Activated gamma-delta T cell treated with Interleukin-2 at 50 U/mL for 16 hours (primary cell): Measurements from ENCODE around the gene FOLR2.

Experiments
- DNase-seq: peaks from one replicate; pipeline ENCODE4 v3.0.0-alpha.2; 2020

Gene FOLR2

DNA sequence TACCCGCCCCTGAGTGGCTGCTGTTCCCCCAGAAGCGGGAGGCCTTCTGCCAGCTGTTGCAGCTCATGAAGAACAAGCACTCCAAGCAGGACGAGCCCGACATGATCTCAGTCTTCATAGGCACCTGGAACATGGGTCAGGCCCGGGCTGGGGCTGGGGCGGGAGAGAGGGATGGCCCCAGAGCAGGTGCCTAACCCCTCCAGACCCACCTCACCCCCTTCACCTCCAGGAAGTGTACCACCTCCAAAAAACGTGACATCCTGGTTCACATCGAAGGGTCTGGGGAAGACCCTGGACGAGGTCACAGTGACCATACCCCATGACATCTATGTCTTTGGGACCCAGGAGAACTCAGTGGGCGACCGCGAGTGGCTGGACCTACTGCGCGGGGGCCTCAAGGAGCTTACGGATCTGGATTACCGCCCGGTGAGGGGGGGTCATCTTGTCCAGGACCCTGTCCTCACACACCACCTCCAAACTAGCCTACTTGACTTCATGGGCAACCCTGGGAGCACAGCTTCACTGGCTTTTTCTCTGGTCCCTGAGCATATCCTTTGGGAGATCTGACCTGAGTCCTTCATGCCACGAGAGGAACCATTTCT lies 14.3 kb downstream of the FOLR2 start:
- no peak for DNase-seq

DNA sequence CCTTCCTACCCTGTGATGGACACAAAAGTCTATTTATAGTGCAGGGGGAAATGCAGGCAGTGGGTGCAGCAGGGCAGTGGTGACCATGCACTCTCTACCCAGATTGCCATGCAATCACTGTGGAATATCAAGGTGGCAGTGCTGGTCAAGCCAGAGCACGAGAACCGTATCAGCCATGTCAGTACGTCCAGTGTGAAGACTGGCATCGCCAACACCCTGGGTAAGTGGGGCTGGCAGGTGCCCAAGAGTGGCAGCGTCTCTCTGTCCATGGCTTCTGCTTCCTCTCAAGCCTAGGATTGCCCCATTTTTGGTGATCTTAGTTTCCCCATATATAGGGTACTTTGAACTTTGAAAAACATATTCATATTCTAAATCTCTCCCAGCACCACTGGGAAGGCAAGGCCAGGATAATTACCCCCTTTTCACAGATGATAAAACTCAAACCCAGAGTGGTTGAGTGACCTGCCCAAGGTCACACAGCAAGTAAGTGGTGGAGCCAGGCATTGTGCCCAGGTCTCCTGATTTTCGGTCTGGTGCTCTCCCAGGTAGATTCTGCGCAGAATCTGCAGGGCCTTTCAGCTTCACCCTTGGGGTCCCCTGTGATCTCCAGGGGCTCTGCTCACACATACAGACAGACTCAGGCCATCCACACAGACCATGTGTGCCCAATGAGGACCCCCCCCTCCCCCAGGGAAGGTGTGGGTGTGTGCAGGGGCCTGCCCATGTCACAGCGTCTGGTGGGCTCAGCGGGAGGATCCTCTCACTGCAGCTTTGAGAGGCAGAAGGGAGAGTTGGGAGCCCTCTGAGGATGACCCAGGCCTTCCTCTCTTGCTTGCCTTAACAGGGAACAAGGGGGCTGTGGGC lies 15.0 kb downstream of the FOLR2 start:
- DNase-seq: no peak

DNA sequence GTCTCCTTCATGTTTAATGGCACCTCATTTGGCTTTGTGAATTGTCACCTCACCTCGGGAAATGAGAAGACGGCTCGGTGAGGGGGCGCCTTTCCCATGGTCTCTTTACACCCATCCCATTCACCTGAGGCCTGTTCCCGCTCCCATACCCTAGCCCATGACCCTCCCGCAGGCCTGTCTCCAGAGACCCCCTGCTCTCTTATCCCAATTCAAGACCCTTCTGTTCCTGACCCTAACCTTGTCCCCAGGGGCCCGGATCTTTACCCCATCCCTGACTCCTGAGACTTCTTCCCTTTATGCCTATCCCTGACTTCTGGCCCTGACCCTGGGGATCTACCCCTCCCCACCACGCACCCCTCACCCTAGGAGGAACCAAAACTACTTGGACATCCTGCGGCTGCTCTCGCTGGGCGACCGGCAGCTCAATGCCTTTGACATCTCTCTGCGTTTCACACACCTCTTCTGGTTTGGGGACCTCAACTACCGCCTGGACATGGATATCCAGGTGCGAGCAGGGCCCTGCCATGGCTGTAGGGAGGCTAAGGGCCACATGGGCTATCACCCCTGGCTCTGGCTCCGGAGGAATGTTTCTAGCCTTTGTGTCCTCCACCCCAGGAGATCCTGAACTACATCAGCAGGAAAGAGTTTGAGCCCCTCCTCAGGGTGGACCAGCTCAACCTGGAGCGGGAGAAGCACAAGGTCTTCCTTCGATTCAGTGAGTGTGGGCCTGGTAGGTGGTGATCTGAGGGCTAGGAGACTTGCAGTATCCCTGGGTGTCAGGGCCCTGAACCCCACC lies 15.9 kb downstream of the FOLR2 start:
- DNase-seq: no peak

DNA sequence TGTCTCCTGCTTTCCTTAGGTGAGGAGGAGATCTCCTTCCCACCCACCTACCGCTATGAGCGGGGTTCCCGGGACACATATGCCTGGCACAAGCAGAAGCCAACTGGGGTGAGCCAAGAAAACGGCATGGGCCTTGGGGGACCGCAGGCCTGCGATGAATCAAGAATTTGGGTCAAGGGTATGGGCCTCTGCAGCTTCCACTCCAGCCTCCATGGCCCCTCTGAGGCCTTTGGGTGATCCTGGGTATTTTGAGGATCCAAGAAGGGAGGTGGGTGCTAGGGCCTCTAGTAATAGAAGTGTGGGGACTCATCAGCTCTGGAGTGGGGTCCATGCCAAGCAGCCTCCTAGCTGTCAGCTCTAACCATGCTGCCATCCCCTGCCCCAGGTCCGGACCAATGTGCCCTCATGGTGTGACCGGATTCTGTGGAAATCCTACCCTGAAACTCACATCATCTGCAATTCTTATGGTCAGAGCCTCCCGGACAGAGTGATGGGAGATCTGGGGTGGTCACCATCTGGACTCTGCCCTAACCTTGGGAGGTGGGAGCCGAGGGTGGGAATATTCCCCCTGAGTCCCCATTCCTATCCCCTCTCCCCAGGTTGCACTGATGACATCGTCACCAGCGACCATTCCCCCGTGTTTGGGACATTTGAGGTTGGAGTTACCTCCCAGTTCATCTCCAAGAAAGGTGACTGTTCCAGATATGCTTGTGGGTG lies 16.6 kb downstream of the FOLR2 start:
- no peak for DNase-seq

DNA sequence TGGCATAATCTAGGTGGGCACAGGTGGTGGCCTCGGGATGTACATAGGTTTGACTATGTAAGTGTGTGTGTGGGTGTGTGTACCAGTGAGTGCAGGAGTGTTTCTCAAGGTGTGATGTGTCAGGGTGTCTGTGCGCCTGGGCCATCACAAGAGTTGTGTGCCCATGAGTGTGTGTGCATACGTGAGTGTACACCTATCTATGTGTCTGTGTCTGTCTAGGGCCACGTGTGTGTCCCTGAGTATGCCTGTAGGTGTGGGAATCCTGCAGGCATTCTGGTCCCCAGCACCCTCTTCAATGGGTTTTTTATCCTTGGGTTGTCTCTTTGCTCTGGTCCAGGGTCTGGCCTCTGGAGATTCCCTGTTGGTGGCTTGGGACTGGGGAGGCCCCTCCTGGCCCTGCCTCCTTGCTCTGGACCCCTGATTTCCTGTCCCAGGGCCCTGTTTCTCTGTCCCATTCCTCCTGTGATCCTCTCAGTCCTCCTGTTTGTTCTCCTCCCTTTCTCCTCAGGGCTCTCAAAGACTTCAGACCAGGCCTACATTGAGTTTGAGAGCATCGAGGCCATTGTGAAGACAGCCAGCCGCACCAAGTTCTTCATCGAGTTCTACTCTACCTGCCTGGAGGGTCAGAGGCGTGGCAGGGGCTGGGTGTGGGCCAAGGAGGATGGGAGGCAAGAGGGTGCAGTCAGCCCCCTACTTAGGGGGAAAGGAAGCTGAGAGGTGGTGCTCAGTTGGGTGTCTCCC lies 17.3 kb downstream of the FOLR2 start:
- no peak for DNase-seq

DNA sequence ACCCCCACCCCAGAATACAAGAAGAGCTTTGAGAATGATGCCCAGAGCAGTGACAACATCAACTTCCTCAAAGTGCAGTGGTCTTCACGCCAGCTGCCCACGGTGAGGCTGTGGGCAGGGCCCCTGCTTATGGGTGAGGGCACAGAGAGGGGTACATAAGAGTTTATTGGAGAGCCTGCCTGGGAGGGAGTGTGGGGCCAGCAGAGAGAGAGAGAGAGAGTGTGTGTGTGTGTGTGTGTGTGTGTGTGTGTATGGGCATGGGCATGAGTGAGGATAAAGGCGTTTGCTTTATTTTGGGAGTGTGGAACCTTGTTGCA lies 17.9 kb downstream of the FOLR2 start:
- DNase-seq: no peak

DNA sequence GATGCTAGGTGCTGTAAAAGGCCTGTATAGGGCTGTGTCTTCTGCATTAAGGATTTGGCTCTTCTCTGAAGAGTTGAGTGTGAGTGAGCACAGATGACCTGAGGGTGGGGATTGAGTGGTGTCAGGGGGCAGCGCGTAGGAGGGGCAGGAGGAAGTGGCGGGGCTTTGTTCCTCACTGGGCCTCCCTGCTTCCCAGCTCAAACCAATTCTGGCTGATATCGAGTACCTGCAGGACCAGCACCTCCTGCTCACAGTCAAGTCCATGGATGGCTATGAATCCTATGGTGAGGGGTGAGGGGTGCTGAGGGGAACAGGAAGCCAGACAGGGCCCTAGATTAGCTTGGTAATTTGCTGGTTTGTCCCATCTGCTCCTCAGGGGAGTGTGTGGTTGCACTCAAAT lies 18.3 kb downstream of the FOLR2 start:
- DNase-seq: no peak

DNA sequence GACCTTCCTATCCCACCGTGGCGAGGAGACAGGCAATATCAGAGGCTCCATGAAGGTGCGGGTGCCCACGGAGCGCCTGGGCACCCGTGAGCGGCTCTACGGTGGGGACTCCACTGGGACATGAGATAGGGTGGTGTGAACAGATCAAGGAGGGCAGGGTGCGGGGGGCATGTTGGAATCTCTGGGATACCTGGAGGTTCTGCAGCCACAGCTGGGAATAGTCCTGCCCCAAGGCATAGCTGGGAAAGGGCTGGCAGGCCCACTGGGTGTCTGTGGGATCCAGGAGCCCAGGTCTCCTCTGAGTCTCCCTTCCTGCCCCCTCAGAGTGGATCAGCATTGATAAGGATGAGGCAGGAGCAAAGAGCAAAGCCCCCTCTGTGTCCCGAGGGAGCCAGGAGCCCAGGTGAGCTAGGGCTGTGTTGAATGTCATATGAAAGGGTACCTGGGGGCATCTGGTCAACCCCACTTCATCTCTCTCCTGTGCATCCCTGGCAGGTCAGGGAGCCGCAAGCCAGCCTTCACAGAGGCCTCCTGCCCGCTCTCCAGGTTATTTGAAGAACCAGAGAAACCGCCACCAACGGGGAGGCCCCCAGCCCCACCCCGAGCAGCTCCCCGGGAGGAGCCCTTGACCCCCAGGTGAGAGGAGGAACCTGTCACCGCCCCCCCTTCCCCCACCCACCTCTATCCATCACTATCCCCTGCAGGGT lies 18.9 kb downstream of the FOLR2 start:
- no peak for DNase-seq

DNA sequence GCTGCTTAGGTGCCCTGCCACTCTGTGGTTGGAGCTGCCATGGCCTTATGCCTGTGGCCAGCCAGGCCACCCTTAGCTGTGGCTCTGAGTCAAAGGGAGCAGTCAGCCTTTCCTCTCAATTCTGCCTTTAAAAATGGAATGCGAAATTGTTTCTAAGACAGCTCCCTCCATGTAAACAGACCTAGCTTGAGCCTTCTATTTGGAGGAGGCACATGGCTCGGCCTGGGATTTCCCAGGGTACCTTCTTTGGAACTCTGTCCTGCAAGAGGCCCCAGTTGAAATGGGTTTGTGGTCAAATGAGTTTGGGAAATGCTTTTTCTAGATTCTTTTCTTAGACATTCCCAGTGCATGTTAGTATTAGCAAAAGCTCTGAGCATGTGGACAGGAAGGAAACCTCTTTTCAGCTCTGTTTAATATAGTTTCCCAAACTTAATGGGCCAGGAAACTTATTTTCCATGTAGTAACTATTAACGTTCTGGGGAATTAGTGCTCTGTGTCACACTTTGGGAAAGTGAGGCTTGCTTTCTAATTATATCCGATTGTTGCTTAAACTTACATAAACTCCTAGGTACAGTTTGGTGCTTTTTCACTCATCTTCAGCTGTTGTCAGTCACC lies 19.6 kb downstream of the FOLR2 start:
- no peak for DNase-seq

DNA sequence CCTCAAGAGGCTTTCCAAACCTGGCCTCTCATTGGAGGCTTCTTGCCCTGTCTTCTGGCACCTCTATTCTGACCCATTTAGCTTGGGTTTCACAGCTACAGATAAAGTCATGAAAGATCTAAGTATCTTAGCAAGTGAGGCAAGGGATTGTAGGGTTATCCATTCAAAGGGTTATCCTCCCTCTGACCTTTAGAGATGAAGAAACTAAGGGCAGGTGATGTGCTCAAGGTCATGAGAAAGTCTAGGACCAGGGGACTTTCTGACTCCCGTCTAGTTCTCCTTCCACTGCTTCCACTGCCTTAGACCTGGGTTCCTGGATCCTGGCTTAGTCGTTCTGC lies 20.1 kb downstream of the FOLR2 start:
- DNase-seq: no peak

DNA sequence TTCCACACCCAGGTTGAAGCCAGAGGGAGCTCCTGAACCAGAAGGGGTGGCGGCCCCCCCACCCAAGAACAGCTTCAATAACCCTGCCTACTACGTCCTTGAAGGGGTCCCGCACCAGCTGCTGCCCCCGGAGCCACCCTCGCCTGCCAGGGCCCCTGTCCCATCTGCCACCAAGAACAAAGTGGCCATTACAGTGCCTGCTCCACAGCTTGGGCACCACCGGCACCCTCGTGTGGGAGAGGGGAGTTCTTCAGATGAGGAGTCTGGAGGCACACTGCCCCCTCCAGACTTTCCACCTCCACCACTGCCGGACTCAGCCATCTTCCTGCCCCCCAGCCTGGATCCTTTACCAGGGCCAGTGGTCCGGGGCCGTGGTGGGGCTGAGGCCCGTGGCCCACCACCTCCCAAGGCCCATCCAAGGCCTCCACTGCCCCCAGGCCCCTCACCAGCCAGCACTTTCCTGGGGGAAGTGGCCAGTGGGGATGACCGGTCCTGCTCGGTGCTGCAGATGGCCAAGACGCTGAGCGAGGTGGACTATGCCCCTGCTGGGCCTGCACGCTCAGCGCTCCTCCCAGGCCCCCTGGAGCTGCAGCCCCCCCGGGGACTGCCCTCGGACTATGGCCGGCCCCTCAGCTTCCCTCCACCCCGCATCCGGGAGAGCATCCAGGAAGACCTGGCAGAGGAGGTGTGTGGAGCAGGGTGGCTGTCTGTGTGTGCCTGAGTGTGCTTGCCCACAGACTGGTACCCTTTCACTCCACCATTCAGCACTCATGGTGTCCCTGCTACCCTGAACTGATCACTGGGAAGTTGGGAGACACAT lies 20.7 kb downstream of the FOLR2 start:
- DNase-seq: no peak

DNA sequence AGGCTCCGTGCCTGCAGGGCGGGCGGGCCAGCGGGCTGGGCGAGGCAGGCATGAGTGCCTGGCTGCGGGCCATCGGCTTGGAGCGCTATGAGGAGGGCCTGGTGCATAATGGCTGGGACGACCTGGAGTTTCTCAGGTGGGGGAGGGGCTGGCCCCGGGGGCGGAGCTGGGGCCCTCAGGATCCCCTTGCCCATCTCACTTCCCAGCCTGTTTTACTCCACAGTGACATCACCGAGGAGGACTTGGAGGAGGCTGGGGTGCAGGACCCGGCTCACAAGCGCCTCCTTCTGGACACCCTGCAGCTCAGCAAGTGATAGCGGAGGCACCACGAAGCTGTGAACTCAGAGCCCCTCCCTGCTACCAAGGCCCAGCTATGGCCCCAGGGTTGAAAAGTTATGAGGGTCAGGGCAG lies 21.5 kb downstream of the FOLR2 start:
- peak; percentile 25 for DNase-seq

DNA sequence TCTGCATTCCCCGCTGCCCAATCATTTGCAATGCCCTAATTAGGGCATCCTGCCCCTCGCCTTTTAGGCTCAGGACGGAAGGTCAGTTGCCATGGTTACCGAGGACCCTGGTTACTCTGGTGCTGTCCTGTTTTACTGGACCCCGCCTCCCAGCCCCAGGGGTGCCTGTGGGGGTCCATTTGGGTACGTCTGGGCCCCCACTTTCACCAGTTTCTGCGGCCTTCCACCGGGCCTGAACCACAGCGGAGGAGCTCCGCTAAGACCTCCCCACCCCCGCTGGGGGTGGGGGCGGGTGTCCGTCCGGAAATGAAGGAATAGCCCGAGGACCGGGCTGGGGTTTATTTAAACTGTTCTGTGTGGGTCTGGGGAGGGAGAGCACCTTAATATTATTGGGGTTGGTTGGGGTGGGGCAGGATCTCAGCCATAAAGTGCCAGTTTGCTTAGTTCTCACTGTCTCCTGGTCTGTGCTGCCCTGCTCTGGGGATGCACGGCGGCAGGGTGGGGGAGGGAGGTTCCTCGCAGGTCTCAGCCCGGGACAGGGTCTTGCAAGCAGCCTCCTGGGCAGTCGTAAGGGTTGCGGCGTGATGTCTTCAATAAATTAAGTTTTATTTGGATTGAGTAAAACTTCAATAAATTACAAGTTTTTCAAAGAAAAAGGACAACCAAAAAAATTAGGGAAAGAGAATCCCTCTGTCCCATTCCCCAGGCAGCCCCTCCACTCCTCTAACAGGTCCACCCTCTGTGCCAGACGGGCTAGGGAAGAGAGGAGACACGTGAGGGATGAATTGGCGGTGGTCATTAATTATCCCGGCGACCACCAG lies 22.1 kb downstream of the FOLR2 start:
- DNase-seq: no peak

DNA sequence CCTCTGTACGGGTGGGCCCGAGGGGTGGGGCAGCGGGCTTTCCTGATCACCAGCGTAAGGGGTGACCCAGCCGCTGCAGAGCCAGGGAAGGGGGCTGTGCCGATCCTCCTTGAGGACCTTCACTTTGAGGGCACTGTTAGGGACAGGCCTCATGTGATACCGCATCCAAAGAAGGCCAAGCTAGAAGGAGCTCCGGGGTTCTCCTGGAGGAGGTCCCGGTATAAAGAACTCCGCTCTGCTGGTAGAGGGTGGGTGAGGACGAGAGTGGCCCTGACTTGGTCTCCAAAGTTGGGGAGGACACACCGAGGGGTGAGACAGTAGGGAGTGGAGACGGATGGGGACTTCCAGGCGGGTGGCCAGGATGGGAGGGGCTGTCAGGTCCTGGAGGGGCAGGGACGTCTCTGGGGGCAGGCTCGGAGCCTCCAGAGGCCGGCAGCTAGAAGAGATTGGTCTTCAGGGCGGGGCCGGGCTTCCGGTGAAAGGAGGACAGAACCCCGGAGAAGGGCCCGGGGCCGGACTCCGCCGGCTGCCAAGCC lies 22.8 kb downstream of the FOLR2 start:
- DNase-seq: no peak

DNA sequence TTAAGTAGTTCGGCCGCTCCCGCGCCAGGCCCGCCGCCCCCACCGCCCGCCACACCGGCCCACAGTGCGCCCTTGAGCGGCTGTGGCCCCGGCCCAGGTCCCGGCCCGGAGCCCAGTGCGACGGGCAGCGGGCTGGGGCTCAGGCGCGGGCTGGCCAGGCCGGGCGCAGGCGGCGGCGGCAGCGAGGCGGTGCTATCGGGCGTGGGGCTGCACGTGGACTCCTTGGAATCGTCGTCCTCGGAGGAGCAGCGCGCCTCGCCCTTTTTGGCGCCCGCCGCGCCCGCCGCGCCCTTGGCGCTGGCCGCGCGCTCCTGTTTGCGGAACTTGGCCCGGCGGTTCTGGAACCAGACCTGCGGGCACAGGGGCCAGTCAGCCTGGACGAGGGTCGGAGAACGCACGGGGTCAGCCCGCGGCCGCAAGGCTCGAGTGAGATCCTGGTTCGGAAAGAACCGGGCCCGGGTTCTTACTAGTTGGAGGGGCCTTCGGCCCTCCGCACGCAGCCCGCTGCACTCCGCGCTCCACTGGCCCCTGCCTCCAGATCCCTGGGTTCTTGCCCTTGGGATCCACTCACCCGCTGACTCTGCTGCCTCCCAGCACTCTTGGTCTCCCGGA lies 23.4 kb downstream of the FOLR2 start:
- no peak for DNase-seq

DNA sequence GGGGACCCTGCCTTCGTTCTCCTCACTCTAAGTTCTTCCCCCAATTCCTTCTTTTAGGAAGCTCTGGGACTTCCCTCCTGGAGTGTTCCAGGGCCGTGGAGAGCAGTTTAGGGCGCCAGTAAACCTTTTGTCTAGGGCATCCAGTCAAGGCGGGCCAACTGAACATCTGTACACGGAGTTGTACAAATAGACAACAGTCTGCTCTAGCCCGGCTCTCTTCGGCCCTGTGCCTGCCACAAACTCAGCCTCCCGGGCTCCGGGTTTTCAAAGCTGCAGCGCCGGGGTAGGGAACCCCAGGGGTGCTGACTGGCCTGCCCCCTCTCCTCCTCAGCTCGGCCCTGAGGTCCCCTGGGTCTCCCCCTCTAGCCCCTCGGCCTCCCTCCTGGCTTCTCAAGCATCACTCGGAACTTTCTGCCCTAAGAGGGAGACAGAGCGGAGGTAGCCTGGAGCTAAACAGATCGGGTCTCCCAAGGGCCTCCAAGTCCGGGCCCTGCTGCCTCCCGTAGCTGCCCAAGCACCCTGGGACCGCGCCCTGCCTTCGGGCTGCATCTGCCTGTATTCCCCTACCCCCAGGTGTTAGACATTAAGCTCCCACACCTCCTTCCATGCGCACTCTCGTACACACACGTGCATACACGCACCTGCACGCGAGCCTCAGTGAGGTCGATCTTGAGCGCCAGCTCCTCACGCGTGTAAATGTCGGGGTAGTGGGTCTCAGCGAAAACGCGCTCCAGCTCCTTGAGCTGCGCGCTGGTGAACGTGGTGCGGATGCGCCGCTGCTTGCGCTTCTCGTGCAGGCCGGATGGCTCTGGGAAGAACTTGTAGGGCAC lies 24.1 kb downstream of the FOLR2 start:
- DNase-seq: no peak

DNA sequence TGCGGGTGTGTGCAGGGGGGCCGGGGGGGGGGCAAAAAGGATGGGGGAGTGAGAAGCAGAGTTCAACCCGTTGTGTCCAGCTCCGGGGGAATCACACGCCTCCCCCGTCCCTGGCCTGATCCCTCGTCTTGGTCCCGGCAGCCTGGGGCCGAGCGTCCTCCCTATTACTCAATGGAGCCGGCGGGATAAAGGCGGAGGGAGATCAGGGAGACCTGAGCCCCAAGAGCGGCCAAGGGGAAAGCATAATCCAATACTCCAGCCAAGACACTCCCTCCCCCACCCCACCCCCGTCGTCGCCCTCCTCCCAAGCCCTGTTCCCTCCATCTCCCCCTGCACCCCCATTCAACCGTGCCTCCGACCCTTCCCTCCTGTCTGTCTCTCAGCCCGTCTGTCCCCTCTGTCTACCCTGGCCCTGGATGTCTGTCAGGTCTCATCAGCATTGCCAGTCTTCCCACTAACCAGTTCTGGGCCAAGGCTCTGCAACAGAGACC lies 24.7 kb downstream of the FOLR2 start:
- DNase-seq: no peak

DNA sequence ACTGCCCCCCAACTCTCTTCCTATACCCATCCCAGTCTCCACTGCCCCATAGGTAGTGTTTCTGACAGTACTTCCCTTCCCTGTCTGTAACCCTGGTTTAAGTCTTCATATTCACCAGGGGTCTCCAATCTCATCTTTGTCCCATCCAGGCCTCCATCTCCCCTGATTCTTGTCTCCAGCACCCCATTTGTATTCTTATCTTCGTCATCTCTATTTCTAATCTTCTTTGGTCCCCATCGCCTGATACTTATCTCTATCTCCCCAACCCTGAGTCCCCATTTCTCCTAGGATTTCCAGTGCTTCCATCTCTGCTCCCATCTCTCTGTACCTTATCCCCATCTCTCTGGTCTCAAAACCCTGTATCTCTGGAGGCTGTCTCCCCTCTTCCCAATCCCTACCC lies 25.5 kb downstream of the FOLR2 start:
- DNase-seq: no peak
